NCI-H2107 treated with DMSO at 0.1 percent for 48 hours (cell line): ENCODE measurements around the gene CAAP1.
"Not testable (repeated sequence)": the region's sequence is repeated elsewhere in the genome, so short reads cannot be mapped to it uniquely, and the experiment has no call there.

Experiments
- DNase-seq: peaks from one replicate; lab custom pipeline; 2025; ENCODE audit not compliant: unreplicated experiment; lab: John Stamatoyannopoulos, UW

CAAP1 gene

GRCh38 chr9:26892251-26893029 lies at the start of gene CAAP1:
Gene CAAP1 (minus strand): TSS chr9:26892802. CDS start chr9:26892715, 87 bp downstream.
- DNase-seq, result peak; percentile 70

GRCh38 chr9:26940779-26941178 lies 48.2 kb upstream of the CAAP1 start:
- no peak for DNase-seq

- DNase-seq, result no peak
Observed at GRCh38 chr9:26939955-26940711, 47.5 kb upstream of the CAAP1 start.

GRCh38 chr9:26937816-26938371 lies 45.3 kb upstream of the CAAP1 start:
- DNase-seq, result no peak

GRCh38 chr9:26935847-26936246 lies 43.2 kb upstream of the CAAP1 start:
- no peak for DNase-seq

GRCh38 chr9:26928902-26929495 lies 36.4 kb upstream of the CAAP1 start:
- no peak for DNase-seq

GRCh38 chr9:26925609-26926008 lies 33.0 kb upstream of the CAAP1 start:
- no peak for DNase-seq

GRCh38 chr9:26919698-26920097 lies 27.1 kb upstream of the CAAP1 start:
- DNase-seq, result no peak

GRCh38 chr9:26913138-26913668 lies 20.6 kb upstream of the CAAP1 start:
- no peak for DNase-seq

- no peak for DNase-seq
Observed at GRCh38 chr9:26904671-26905070, 12.1 kb upstream of the CAAP1 start.

GRCh38 chr9:26904070-26904469 lies 11.5 kb upstream of the CAAP1 start:
- DNase-seq, result no peak

GRCh38 chr9:26893030-26893676 lies 551 bp upstream of the CAAP1 start:
- no peak for DNase-seq

- no peak for DNase-seq
Observed at GRCh38 chr9:26891726-26892125, 876 bp downstream of the CAAP1 start.

GRCh38 chr9:26888271-26888670 lies 4.3 kb downstream of the CAAP1 start:
- no peak for DNase-seq

- DNase-seq, result no peak
Observed at GRCh38 chr9:26882154-26882553, 10.4 kb downstream of the CAAP1 start.

- no peak for DNase-seq
Observed at GRCh38 chr9:26880262-26880661, 12.3 kb downstream of the CAAP1 start.

GRCh38 chr9:26875155-26875554 lies 17.4 kb downstream of the CAAP1 start:
- not testable (repeated sequence) for DNase-seq

- no peak for DNase-seq
Observed at GRCh38 chr9:26870292-26870691, 22.3 kb downstream of the CAAP1 start.

- no peak for DNase-seq
Observed at GRCh38 chr9:26863074-26863473, 29.5 kb downstream of the CAAP1 start.

GRCh38 chr9:26856413-26857032 lies 36.1 kb downstream of the CAAP1 start:
- DNase-seq, result peak; percentile 58
